HEK293T (cell line): ENCODE results near the gene HSPB7.

Experiments
- ARNT ChIP-seq: fragments of 450-650 bp; IDR thresholded peaks from 2 replicates; pipeline ENCODE4 v1.6.1; 2017; ENCODE audit warnings: mild to moderate bottlenecking
- BHLHE40 ChIP-seq: fragments of 450-650 bp; IDR thresholded peaks from 2 replicates; pipeline ENCODE4 v1.6.1; 2016; ENCODE audit warnings: mild to moderate bottlenecking, moderate library complexity, borderline replicate concordance
- CTBP1 ChIP-seq: fragments of 450-650 bp; IDR thresholded peaks from 2 replicates; pipeline ENCODE4 v1.6.1; 2016; ENCODE audit warnings: borderline replicate concordance
- ELF4 ChIP-seq: fragments of 450-650 bp; IDR thresholded peaks from 2 replicates; pipeline ENCODE4 v1.6.1; 2017; ENCODE audit warnings: antibody characterized with exemption
- FOXA1 ChIP-seq: fragments of 450-650 bp; IDR thresholded peaks from 2 replicates; pipeline ENCODE4 v1.6.1; 2016; ENCODE audit warnings: mild to moderate bottlenecking
- FOXK2 ChIP-seq: fragments of 450-650 bp; IDR thresholded peaks from 2 replicates; pipeline ENCODE4 v1.6.1; 2016; ENCODE audit warnings: mild to moderate bottlenecking
- L3MBTL2 ChIP-seq: fragments of 450-650 bp; conservative IDR thresholded peaks from 2 replicates; pipeline ENCODE4 v1.6.1; 2016; ENCODE audit warnings: mild to moderate bottlenecking
- LEF1 ChIP-seq: fragments of 450-650 bp; IDR thresholded peaks from 2 replicates; pipeline ENCODE4 v1.6.1; 2017; ENCODE audit warnings: mild to moderate bottlenecking, borderline replicate concordance
- NFRKB ChIP-seq: fragments of 450-650 bp; IDR thresholded peaks from 2 replicates; pipeline ENCODE4 v1.6.1; 2016; ENCODE audit warnings: mild to moderate bottlenecking, moderate library complexity
- SP1 ChIP-seq: fragments of 450-650 bp; IDR thresholded peaks from 2 replicates; pipeline ENCODE4 v1.6.1; 2017
- SUZ12 ChIP-seq: fragments of 450-650 bp; IDR thresholded peaks from 2 replicates; pipeline ENCODE4 v1.6.1; 2016; ENCODE audit warnings: mild to moderate bottlenecking
- TARDBP ChIP-seq: fragments of 450-650 bp; IDR thresholded peaks from 2 replicates; pipeline ENCODE4 v1.6.1; 2016
- ZNF384 ChIP-seq: fragments of 450-650 bp; IDR thresholded peaks from 2 replicates; pipeline ENCODE4 v1.6.1; 2016

DNA sequence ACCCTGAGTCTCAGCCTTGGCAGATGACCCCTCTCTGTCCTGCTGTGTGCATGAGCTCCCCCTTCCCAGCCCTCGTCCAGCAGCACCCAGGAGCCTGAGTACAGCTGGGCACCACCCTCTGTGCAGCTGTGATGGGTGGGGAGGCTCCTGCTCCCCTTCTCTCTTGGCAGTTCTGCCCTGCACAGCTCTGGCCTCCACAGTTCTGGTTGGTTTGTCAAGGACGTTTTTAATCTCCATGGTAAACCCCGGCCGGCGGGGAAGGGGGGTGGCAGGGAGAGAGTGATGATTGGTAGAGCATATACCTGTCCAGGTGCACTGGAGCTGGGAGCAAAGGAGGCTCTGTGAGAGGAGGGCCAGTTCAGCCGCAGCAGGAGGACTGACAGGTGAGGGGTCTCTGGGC is 3.8 kb upstream of the HSPB7 start, which contains the start of gene CLCNKA:
- TF ChIP-seq SUZ12 (no peak), FOXK2 (no peak), TARDBP (no peak), LEF1 (no peak), CTBP1 (no peak), BHLHE40 (no peak), ARNT (no peak), ZNF384 (no peak), FOXA1 (no peak), SP1 (no peak), ELF4 (no peak), L3MBTL2 (no peak), NFRKB (no peak)
